GM18508 (cell line): Measurements from ENCODE around the gene HLA-F.

ENCODE experiments used
- ATAC-seq: cut with Tn5 transposase; IDR thresholded peaks from one replicate; pipeline ENCODE4 v1.9.1; 2021; ENCODE audit warnings: moderate number of reproducible peaks; ENCODE audit not compliant: insufficient read depth, unreplicated experiment

HLA-F gene

GRCh38 chr6:29723666-29724588 is 693 bp downstream of the HLA-F start:
- ATAC-seq, result no peak

- no peak for ATAC-seq
Observed at GRCh38 chr6:29724937-29725869, 2.0 kb downstream of the HLA-F start.

- ATAC-seq, result no peak
Observed at GRCh38 chr6:29726001-29726400, 2.8 kb downstream of the HLA-F start.

GRCh38 chr6:29726571-29727194 is 3.4 kb downstream of the HLA-F start:
- no peak for ATAC-seq

- ATAC-seq, result no peak
Observed at GRCh38 chr6:29727637-29728036, 4.4 kb downstream of the HLA-F start.

GRCh38 chr6:29728173-29728874 is 5.1 kb downstream of the HLA-F start:
- no peak for ATAC-seq

- no peak for ATAC-seq
Observed at GRCh38 chr6:29728875-29729270, 5.6 kb downstream of the HLA-F start.

GRCh38 chr6:29729774-29730328 is 6.6 kb downstream of the HLA-F start:
- no peak for ATAC-seq

GRCh38 chr6:29730575-29731126 is 7.4 kb downstream of the HLA-F start:
- no peak for ATAC-seq

GRCh38 chr6:29731281-29731680 is 8.0 kb downstream of the HLA-F start:
- ATAC-seq, result no peak

- no peak for ATAC-seq
Observed at GRCh38 chr6:29733057-29733456, 9.8 kb downstream of the HLA-F start.

- no peak for ATAC-seq
Observed at GRCh38 chr6:29734046-29735018, 11.1 kb downstream of the HLA-F start.

- ATAC-seq, result no peak
Observed at GRCh38 chr6:29736563-29736962, 13.3 kb downstream of the HLA-F start.

- ATAC-seq, result no peak
Observed at GRCh38 chr6:29737707-29738630, 14.7 kb downstream of the HLA-F start.

- ATAC-seq, result no peak
Observed at GRCh38 chr6:29739136-29739881, 16.1 kb downstream of the HLA-F start.

GRCh38 chr6:29739882-29740261 is 16.6 kb downstream of the HLA-F start:
- no peak for ATAC-seq

GRCh38 chr6:29741592-29741991 is 18.4 kb downstream of the HLA-F start:
- no peak for ATAC-seq
